Activated CD4-positive, alpha-beta T cell treated with anti-CD3 and anti-CD28 coated beads for 24 hours (primary cell): ENCODE results near the gene CHFR.
"Not testable (repeated sequence)": the region's sequence is repeated elsewhere in the genome, so short reads cannot be mapped to it uniquely, and the experiment has no call there.

Experiments used
- DNase-seq, 2 donors: peaks; one replicate each; pipeline ENCODE4 v3.0.0-alpha.2; 2020; ENCODE audit warnings: low read depth in 2 of 2

The CHFR gene

GRCh38 chr12:132812631-132813305 is 74.6 kb downstream of the CHFR start:
- DNase-seq, result no peak

DNA sequence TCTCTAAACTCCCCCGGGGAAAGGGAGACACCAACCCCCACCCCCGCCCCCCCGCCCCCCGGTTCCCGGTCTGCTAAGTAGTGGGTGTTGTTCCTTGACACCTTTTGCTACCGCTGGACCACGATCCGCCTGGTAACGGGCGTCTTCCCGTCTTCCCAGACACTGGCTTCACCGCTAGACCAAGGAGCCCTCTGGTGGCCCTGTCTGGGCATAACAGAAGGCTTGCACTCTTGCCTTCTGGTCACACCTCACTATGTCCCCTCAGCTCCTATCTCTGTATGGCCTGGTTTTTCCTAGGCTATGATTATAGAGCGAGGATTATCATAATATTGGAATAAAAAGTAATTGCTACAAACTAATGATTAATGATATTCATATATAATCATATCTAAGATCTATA is 78.0 kb downstream of the CHFR start:
- not testable (repeated sequence) for DNase-seq

GRCh38 chr12:132807295-132808092 is 79.9 kb downstream of the CHFR start:
- DNase-seq, result no peak

DNA sequence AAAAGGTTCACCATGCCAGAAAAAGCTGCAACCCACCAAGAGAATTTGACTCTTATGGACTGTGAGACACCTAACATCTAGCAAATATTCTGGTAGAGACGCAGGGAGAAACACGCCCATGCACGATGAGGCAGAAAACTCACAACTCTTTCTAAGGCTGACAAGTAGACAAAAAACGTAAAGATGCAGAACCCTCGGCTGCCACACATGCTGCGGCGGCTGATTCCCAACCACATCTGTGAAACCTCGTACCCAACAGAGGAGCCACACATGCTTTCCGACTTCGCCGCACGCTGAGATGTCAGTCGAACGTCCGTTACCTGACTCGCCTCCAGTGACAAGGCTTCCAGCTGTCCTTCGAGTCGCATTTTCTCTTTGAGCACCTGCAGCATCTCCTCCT is 80.5 kb downstream of the CHFR start:
- peak in 1 of 2 donors; percentile 38 for DNase-seq

DNA sequence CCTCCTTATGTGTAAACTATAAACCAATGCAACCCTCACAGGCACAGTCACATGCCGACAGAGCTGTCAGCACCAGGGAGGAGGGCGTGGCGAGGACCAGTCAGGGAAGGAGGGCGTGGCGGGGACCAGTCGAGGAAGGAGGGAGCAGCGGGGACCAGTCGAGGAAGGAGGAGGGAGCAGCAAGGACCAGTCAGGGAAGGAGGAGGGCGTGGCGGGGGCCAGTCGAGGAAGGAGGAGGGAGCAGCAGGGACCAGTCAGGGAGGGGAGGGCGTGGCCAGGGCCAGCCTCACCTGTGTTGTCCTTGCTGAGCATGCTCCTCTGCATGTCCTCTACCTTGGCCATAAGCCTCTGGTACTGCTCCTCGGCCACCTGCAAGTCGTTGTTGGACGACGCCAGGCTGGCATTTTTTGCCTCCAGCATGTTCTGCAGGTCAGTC is 83.0 kb downstream of the CHFR start:
- DNase-seq, result no peak

DNA sequence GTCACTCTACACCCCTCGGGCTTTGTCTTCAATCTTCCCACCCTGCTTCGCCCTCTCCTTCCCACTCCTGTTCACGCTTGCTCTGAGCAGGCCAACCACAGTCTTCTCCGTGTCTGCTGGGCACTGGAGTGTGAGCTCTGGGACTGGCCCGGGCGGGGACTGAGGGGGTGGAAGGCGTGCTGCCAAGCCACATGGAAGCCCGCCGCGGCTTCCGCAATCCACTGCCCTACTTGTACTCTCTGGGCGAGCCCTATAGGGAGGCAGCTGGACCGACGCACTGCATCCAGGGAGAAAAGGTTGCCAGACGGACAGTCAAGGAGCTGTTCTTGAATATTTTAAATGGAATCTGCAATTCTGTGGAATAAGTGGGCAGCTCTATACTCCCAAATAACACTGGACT is 83.5 kb downstream of the CHFR start:
- DNase-seq, result no peak

DNA sequence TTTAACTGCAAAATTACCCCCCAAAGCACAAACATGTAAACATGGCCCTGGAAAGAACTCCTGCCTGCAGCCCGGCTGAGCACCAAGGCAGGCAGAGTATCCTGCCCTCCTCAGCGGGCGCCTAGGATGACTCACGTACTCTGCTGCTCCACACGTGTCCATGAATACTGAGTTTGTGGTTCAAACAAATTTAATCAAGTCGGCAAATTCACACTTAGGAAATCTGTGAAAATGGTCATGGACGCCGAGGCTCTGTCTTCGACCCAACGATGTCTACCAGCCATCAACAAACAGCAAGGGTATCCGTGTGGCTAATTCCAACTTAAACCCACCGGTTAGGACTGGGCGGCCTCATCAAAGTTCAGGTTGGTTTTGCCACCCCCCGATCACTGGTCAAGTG is 84.3 kb downstream of the CHFR start:
- DNase-seq, result no peak

DNA sequence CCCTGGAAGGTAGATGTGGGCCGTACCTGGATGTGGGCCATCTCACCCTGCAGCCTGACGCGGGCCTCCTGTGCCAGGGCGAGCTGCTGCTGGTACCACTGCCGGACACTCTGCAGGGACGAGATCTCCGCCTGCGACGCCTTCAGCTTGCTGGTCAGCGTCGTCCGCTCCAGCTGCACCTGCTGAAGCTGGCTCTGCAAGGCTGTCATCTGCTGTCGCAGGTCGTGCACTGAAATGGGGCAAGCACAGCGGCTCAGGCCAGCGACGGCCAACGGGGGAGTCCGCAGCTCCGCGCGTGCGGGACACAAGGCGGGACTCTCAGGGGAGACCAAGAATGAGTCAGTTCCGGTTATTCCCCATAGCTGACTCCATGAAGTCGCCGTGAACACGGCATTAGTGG is 85.7 kb downstream of the CHFR start:
- DNase-seq, result no peak

GRCh38 chr12:132798836-132799235 is 88.6 kb downstream of the CHFR start:
- DNase-seq, result no peak

DNA sequence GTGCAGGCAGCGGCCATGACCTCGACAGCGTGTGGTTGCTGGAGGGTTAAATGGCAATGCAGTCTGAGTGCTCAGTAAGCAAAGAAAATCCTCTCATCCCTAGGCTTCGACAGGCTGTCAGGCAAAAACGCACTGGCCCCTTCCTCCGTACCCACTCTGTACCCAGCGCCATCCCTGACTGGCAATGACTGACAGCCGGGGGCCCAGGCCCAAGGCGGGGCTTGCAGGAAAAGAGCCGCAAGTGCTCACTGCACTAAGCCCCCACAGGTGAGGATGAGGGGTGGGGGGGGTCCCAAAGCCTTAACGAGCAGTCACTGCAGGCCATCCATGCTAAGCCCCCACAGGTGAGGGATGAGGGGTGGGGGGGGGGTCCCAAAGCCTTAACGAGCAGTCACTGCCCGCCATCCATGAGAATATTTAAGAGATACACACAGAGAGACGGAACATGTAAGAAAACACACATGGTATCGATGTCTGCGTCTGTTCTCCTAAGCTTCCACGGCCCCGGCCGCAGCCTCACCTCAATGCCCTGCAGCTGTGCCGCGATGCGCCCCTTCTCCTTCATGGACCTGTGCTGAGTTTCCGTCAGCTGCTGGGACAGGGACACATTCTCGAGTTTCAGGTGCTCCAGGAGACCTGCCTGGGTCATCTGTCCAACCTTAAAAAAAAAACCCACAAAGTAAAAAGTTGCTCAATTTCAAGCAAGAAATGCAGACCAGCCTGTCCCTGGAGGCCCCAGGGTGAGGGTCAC is 89.4 kb downstream of the CHFR start:
- no peak for DNase-seq

DNA sequence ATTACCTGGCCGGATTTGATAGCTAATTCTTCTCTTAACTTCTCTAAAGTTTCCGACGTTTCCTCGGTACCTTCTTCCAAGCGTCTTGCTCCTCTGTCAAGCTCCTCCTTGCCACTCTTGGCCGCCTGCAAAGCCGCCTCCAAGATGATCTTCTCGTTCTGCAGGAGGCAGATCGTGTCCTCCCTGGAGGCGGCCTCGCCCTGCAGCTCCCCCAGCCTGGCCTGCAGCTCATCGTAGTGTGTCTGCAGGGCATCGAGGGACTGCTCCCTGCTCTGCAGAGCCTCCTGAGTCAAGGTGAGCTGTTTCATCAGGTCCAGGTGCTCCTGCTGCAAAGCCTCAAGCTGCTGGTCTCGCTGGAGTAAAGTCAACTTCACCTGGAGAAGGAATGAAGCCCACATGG is 91.6 kb downstream of the CHFR start:
- DNase-seq, result no peak

GRCh38 chr12:132791940-132792339 is 95.5 kb downstream of the CHFR start:
- DNase-seq, result not testable (repeated sequence)

DNA sequence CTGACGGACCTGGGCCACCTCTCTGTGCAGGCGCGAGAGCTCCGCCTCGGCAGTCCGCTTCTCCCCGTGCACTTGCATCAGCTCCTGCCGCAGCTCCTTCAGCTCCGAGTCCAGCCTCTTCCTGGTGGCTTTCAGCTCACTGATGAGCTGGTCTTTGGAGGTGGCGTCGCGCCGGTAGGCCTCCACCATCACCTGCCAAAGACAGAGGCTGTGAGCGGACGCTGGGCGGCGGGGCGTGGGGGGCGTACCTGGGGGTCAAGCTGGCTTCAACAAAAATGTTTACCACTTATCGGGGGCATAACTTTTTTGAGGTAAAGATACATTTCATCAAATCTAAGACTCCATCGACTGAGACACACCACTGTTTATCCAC is 98.3 kb downstream of the CHFR start:
- no peak for DNase-seq

GRCh38 chr12:132788375-132789098 is 98.9 kb downstream of the CHFR start:
- DNase-seq, result no peak

DNA sequence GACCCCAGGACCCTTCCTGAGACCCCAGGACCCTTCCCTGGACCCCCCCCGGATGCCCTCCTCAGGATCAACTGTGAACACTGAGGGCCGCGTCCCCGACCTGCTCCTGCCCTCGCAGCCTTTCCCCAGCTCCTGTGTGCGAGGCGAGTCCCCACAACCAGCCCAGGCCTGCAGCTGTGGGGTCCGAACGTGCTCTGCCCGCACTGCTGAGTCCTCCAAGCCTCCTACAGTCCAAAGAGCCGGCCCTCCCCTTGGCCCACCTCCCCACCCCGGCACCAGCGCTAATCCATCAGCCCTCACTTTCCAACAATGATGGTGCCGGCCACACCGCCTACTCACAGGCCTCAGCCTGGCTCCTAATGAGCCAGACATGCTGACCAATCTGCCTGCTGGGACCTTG is 99.5 kb downstream of the CHFR start:
- DNase-seq, result no peak

DNA sequence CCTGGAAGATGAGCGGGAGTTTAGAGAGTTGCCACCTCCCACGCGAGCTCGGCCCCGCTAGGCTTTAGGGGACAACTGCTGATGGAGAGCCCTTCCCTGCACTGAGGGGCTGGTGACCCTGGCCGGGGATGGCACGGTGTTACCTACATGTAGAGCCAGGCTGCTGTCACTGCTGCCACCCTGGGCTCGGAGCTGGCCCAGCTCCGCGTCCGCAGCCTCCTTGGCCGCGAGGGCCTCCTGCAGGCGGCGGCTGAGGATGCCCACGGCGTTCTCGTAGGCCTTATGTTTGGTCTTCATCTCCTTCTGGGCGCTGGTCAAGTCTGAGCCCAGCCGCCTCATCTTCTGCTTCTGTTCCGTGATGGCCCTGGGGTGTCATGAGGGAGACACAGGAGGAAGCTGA is 101.2 kb downstream of the CHFR start:
- no peak for DNase-seq

GRCh38 chr12:132784580-132784979 is 102.8 kb downstream of the CHFR start:
- no peak for DNase-seq

- DNase-seq, result no peak
Measured at GRCh38 chr12:132783917-132784531, 103.4 kb downstream of the CHFR start.
